ENCODE results near the gene EPB41L4A. TPM values are rescaled to one million over a fixed set of nuclear protein-coding genes. Genes with fewer than 3 reads are reported as not detected.

The EPB41L4A gene
- polyA plus RNA-seq, 1 donor (not counting 4 experiments of a cell fraction or from before 2014, with no cell fraction given) = 3.5 TPM

DNA sequence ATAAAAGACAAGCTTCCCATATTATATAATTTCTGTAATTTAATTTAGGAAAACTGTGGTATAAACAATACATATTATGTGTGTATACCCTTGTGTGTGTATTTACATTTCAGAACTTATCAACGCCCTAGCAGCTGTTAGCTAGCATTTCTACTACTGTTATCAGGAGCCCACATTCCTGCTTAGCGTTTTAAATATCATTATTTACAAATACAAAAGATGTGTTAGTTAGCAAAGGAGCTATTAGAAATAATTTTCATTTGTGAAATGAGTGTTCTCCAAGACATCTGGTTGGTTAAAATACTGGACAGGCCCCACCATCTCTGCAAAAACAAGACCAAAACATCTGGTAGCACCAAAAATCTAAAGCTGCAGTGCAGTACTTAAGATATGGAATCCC lies 48.0 kb downstream of the EPB41L4A start:
- no peak overlapping the region for H3K4me3 ChIP-seq (ENCODE audit: control insufficient read depth in 2 of 3, extremely low read depth in 1 of 3, insufficient read depth in 2 of 3, low read depth in 1 of 3, low read length in 3 of 3)
- dilution Hi-C loops (cut with MboI; ENCODE audit: extremely low pct_ligation_motif_present, low sequenced_read_pairs) = no loop called here
- FAIRE-seq (no peak), DNase-seq (ENCODE audit: low read depth, low spot score) (no peak)
- no peaks in the 10 kb centered on the region for H3K9me3 ChIP-seq (ENCODE audit: control insufficient read depth, low read depth, low read length)
- H3K36me3 ChIP-seq (ENCODE audit: control insufficient read depth in 2 of 2, extremely low read depth in 1 of 2, insufficient read depth in 2 of 2, low read length in 2 of 2) = no peaks in the 10 kb centered on the region
- no peak overlapping the region for H3K27ac ChIP-seq (ENCODE audit: control insufficient read depth, insufficient read depth, low read length)
- H4K20me1 ChIP-seq (ENCODE audit: control insufficient read depth, extremely low read depth, insufficient read depth, low read length) = no peaks in the 10 kb centered on the region
- no peaks in the 10 kb centered on the region for H3K9me1 ChIP-seq (ENCODE audit: control insufficient read depth, extremely low read depth, insufficient read depth, low read length)
- H3K4me2 ChIP-seq (ENCODE audit: control insufficient read depth, extremely low read depth, insufficient read depth, low read depth, low read length) = no peak overlapping the region
- H2AFZ ChIP-seq (ENCODE audit: control insufficient read depth, low read length) = no peak overlapping the region
- H3K79me2 ChIP-seq (ENCODE audit: control insufficient read depth, insufficient read depth, low read length) = no peaks in the 10 kb centered on the region
- H3K27me3 ChIP-seq (ENCODE audit: control insufficient read depth, extremely low read depth, insufficient read depth, low read length) = no peaks in the 10 kb centered on the region
- no peaks in the 10 kb centered on the region for H3K4me1 ChIP-seq (ENCODE audit: control insufficient read depth, extremely low read depth, insufficient read depth, low read length)
- no peak for TF ChIP-seq EZH2 (IDR thresholded peaks at IDR 0.05; ENCODE audit: low read length)
- TF ChIP-seq, protein P1, sequence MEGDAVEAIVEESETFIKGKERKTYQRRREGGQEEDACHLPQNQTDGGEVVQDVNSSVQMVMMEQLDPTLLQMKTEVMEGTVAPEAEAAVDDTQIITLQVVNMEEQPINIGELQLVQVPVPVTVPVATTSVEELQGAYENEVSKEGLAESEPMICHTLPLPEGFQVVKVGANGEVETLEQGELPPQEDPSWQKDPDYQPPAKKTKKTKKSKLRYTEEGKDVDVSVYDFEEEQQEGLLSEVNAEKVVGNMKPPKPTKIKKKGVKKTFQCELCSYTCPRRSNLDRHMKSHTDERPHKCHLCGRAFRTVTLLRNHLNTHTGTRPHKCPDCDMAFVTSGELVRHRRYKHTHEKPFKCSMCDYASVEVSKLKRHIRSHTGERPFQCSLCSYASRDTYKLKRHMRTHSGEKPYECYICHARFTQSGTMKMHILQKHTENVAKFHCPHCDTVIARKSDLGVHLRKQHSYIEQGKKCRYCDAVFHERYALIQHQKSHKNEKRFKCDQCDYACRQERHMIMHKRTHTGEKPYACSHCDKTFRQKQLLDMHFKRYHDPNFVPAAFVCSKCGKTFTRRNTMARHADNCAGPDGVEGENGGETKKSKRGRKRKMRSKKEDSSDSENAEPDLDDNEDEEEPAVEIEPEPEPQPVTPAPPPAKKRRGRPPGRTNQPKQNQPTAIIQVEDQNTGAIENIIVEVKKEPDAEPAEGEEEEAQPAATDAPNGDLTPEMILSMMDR (optimal IDR thresholded peaks at IDR 0.05 in 1 of 3, IDR thresholded peaks at IDR 0.05 in 1 of 3, conservative IDR thresholded peaks at IDR 0.05 in 1 of 3; ENCODE audit: extremely low read depth in 1 of 3, insufficient read depth in 2 of 3, low read length in 3 of 3) = no peak
- no peak overlapping the region for H3K9ac ChIP-seq (ENCODE audit: control insufficient read depth, extremely low read depth, insufficient read depth, low read length)

DNA sequence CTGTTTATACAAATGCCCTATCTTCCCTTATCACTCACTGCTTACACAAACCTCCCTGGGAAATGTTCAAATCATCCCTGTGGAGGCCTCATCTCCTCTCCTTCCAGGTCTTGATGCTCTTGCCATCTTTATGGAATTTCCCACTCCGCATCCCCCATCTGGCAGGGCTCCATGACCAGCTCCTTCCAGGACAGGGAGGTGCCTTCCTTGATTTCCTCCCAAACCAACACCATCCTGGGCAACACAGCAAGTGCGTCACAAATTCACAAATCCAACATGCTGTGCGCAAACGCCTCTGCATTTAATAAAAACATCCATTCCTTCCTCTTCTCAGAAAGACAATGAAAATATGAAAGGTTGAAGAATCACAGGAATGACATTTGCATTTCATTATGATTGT lies 51.7 kb downstream of the EPB41L4A start:
- H3K4me3 ChIP-seq (ENCODE audit: control insufficient read depth in 2 of 3, extremely low read depth in 1 of 3, insufficient read depth in 2 of 3, low read depth in 1 of 3, low read length in 3 of 3) = no peak overlapping the region
- H3K36me3 ChIP-seq (ENCODE audit: control insufficient read depth in 2 of 2, extremely low read depth in 1 of 2, insufficient read depth in 2 of 2, low read length in 2 of 2) = no peaks in the 10 kb centered on the region
- no peaks in the 10 kb centered on the region for H3K9me3 ChIP-seq (ENCODE audit: control insufficient read depth, low read depth, low read length)
- no peaks in the 10 kb centered on the region for H4K20me1 ChIP-seq (ENCODE audit: control insufficient read depth, extremely low read depth, insufficient read depth, low read length)
- H3K4me1 ChIP-seq (ENCODE audit: control insufficient read depth, extremely low read depth, insufficient read depth, low read length) = no peaks in the 10 kb centered on the region
- no peak for FAIRE-seq
- dilution Hi-C loops (cut with MboI; ENCODE audit: extremely low pct_ligation_motif_present, low sequenced_read_pairs) = no loop called here
- no peak overlapping the region for H3K4me2 ChIP-seq (ENCODE audit: control insufficient read depth, extremely low read depth, insufficient read depth, low read depth, low read length)
- H3K27ac ChIP-seq (ENCODE audit: control insufficient read depth, insufficient read depth, low read length) = no peak overlapping the region
- H3K9me1 ChIP-seq (ENCODE audit: control insufficient read depth, extremely low read depth, insufficient read depth, low read length) = no peaks in the 10 kb centered on the region
- DNase-seq (ENCODE audit: low read depth, low spot score) = no peak
- H3K27me3 ChIP-seq (ENCODE audit: control insufficient read depth, extremely low read depth, insufficient read depth, low read length) = no peaks in the 10 kb centered on the region
- no peak overlapping the region for H2AFZ ChIP-seq (ENCODE audit: control insufficient read depth, low read length)
- no peak overlapping the region for H3K9ac ChIP-seq (ENCODE audit: control insufficient read depth, extremely low read depth, insufficient read depth, low read length)
- TF ChIP-seq EZH2 (IDR thresholded peaks at IDR 0.05; ENCODE audit: low read length) = no peak
- TF ChIP-seq, protein P1 (optimal IDR thresholded peaks at IDR 0.05 in 1 of 3, IDR thresholded peaks at IDR 0.05 in 1 of 3, conservative IDR thresholded peaks at IDR 0.05 in 1 of 3; ENCODE audit: extremely low read depth in 1 of 3, insufficient read depth in 2 of 3, low read length in 3 of 3) = no peak
- H3K79me2 ChIP-seq (ENCODE audit: control insufficient read depth, insufficient read depth, low read length) = no peaks in the 10 kb centered on the region

All from keratinocyte (primary cell).